GM12874 (cell line): ENCODE data around the gene EVPL.

Source experiments
- TF ChIP-seq, protein P1 (sequence below): IDR thresholded peaks from 2 replicates; pipeline ENCODE4 v1.5.1; 2011; ENCODE audit warnings: low read depth, mild to moderate bottlenecking, control low read depth, low read length, moderate library complexity; ENCODE audit not compliant: insufficient read depth

Gene EVPL

DNA sequence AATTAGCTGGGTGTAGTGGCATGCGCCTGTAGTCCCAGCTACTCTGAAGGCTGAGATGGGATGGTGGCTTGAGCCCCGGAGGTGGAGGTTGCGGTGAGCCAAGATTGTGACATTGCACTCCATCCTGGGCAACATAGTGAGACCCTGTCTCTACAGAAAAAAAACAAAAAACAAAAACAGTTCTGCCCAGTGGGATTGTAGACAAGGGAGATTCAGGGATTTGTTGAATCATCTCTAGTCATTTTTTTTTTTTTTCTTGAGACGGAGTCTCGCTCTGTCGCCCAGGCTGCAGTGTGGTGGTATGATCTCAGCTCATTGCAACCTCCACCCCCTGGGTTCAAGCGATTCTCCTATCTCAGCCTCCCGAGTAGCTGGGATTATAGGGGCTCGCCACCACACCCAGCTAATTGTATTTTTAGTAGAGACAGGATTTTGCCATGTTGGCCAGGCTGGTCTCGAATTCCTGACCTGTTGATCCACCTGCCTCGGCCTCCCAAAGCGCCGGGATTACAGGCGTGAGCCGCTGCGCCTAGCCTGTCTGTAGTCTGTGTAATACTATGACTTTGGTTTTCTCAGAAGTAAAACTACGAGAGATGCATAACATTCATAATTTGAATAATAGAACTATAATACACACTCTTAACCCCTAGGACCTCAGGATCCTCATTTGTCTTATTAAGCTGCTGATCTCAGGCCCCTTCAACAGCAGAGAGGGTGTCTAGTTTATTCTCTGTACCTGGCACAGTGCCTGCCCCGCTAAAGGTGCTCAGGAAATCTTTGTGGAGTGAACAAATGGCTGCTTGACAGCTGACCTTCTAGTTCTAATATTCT is 46.7 kb downstream of the EVPL start:
- TF ChIP-seq, protein P1, sequence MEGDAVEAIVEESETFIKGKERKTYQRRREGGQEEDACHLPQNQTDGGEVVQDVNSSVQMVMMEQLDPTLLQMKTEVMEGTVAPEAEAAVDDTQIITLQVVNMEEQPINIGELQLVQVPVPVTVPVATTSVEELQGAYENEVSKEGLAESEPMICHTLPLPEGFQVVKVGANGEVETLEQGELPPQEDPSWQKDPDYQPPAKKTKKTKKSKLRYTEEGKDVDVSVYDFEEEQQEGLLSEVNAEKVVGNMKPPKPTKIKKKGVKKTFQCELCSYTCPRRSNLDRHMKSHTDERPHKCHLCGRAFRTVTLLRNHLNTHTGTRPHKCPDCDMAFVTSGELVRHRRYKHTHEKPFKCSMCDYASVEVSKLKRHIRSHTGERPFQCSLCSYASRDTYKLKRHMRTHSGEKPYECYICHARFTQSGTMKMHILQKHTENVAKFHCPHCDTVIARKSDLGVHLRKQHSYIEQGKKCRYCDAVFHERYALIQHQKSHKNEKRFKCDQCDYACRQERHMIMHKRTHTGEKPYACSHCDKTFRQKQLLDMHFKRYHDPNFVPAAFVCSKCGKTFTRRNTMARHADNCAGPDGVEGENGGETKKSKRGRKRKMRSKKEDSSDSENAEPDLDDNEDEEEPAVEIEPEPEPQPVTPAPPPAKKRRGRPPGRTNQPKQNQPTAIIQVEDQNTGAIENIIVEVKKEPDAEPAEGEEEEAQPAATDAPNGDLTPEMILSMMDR: no peak

DNA sequence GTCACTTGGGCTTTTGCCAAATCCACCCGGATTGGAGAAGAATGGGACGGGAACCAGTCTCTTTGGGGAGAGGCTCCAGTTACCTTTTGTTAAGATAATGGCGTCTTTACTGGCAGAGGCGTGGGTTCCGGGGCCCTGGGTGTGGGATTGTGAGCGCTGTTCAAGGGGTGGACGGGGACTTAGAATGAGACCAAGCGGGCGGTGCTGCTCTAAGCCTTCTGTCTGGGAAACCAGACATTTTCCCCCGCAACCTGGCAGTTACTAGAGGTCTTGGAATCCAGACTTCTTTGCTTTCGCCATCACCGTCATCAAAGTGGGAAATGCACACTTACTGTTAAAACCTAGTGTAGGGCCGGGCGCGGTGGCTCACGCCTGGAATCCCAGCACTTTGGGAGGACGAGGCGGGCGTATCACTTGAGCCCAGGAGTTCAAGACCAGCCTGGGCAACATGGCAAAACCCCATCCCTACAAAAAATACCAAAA is 47.4 kb downstream of the EVPL start:
- TF ChIP-seq, protein P1: no peak

DNA sequence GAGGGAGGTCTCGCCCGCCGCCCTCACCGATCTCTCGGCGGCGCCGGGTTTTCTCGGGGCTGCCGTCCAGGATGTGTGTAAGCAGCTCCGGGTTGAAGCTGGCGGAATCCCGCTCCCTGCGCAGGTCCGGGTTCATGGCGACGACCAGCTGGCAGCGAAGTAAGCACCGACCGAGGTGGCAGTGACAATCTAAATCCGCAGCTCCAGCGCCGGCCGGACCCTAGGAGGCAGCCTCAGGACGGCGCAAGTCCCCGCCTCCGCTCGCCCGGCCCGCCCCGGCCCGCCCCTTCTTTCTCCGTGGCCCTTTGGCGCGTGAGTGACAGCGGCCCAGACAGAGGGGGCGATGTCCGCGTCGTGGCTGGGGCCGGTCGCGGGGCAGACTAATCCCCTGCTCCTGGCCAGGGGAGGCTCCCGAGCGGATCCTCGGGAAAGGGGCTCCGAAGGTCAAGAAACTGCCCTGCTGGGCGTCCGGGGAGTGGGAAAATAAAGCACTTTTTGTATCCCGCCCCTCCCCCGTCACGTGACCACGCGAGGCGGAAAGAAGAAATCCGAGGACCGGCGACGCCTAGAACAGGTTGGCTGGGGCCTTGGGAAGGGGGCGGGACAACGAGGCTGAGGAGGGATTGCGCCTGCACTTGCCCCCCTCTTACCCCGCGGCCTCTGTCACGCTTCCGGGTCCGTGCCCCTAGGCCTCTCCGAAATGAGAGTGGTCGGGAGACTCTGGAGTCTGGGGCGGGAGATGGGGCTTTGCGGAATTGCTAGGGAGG is 48.0 kb downstream of the EVPL start, which contains the start of the genes ACOX1 and TEN1:
Gene ACOX1, minus strand, starts transcription at position 229 of the 767 bp plus-strand sequence. Its CDS starts 93 bp downstream, at position 136.
Gene TEN1, plus strand, starts transcription at position 303 of the 767 bp plus-strand sequence. CDS start 6,953 bp downstream, outside the sequence.
- TF ChIP-seq, protein P1: peak; percentile 14; the same call in 1 of the 2 replicates

DNA sequence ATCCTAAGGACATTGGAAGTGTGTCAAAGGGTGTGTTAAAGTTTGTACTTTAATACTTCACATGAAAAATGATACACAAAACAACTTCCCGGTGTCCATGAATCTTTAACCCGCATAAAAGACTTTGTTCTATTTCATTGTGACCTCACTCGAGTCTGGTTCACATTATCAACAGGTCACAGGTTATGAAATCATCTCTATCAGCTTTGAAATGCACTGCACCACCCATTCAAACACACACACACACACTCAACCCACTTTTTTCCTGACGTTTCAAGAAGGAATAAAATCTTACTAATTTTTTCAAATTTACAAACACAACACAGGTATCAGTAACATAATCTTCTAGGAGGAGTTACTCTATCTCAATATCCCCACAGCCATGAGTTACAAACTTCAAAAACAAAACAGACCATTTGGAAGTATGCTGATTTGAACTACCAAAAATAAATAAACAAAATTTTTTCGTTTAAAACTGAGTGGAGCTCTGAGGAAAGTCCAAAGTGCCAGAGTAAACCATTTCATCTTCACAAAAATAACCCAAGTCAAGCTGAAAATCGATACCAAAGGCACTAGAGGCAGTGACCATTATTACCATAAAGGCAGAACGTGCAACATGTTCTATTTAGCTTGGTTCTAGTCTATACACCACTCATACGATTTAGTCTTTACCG is 50.8 kb downstream of the EVPL start:
- TF ChIP-seq, protein P1: no peak

DNA sequence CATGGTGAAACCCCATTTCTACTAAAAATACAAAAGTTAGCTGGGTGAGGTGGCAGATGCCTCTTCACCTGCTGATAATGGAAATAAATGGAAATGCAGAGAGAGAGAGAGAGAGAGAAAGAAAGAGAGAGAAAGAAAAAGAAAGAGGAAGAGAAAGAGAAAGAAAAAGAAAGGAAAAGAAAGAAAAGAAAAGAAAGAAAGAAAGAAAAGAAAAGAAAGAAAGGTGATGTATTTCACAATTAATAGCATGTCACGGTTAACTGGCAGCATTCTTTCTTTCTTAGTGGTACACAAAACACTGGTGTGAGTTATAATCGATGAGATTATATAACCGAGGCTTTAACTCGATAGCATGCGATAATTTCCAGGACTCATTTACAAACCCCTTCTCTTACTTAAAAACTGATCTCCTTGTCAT is 51.3 kb downstream of the EVPL start:
- TF ChIP-seq, protein P1: no peak

DNA sequence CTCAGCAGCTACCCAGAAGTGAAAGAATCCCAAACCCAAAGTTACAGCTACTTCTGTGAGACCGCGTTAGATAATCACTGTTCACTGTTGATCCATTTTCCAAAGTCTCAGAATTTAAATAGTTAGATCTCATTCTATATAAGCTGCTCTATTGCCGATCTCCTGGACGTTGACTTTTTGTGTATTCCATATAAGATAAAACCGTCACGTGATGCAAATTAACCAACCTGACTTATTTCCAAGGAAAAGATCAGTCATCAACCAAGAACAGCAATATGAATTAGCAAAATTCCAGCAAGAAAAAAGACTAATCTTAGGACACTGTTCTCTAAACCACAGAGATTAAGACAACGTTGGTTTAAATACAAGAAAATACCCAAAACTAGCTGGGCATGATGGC is 56.5 kb downstream of the EVPL start:
- TF ChIP-seq, protein P1: no peak
